ENCODE data around the gene PSMC3. TPM values are rescaled to one million over a fixed set of nuclear protein-coding genes. Genes with fewer than 3 reads are reported as not detected.
A peak's percentile ranks its signal among the peaks of the same experiment; 100 is the strongest.

PSMC3 gene
- total and polyA plus RNA-seq, 9 of the 15 experiments (the other 6 are each of a cell fraction or from before 2014, with no cell fraction given): 44.3 to 324 (median 240) TPM

- no peak for TF ChIP-seq EWSR1 (IDR thresholded peaks at IDR 0.05; ENCODE audit: borderline replicate concordance, low read depth, partially characterized antibody)
- TF ChIP-seq, protein P1, sequence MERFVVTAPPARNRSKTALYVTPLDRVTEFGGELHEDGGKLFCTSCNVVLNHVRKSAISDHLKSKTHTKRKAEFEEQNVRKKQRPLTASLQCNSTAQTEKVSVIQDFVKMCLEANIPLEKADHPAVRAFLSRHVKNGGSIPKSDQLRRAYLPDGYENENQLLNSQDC (CRISPR knock-in tag; IDR thresholded peaks at IDR 0.05): peak; percentile 97
- TF ChIP-seq POLR2G (IDR thresholded peaks at IDR 0.05; ENCODE audit: low read depth, low read length): peak; percentile 91
- TF ChIP-seq DNMT1 (IDR thresholded peaks at IDR 0.05): no peak
- TF ChIP-seq CREB1 (IDR thresholded peaks at IDR 0.05): peak; percentile 92
- TF ChIP-seq CREB1 (CRISPR knock-in tag; IDR thresholded peaks at IDR 0.05): peak; percentile 95
- 0 out of 2 replicates have a peak, but pooled peaks have one; percentile 8 for TF ChIP-seq RNF219 (CRISPR knock-in tag; IDR thresholded peaks at IDR 0.05)
- no peak for TF ChIP-seq RBM15 (IDR thresholded peaks at IDR 0.05; ENCODE audit: insufficient read depth, low read length)
- peak; percentile 64; the same call in 1 of the 2 replicates for TF ChIP-seq NR1H2 (CRISPR knock-in tag; IDR thresholded peaks at IDR 0.05)
- TF ChIP-seq NR0B1 (IDR thresholded peaks at IDR 0.05; ENCODE audit: partially characterized antibody): no peak
- TF ChIP-seq GTF2B (IDR thresholded peaks at IDR 0.05; ENCODE audit: extremely low read depth, insufficient read length): no peak
- TF ChIP-seq, protein P2, sequence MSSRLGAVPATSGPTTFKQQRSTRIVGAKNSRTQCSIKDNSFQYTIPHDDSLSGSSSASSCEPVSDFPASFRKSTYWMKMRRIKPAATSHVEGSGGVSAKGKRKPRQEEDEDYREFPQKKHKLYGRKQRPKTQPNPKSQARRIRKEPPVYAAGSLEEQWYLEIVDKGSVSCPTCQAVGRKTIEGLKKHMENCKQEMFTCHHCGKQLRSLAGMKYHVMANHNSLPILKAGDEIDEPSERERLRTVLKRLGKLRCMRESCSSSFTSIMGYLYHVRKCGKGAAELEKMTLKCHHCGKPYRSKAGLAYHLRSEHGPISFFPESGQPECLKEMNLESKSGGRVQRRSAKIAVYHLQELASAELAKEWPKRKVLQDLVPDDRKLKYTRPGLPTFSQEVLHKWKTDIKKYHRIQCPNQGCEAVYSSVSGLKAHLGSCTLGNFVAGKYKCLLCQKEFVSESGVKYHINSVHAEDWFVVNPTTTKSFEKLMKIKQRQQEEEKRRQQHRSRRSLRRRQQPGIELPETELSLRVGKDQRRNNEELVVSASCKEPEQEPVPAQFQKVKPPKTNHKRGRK (tag; IDR thresholded peaks at IDR 0.05): no peak
- TF ChIP-seq POU5F1 (IDR thresholded peaks at IDR 0.05; ENCODE audit: borderline replicate concordance, low read depth, low read length, partially characterized antibody): no peak
- TF ChIP-seq ZNF57 (CRISPR knock-in tag; IDR thresholded peaks at IDR 0.05): no peak
- TF ChIP-seq FOXJ3 (CRISPR knock-in tag; IDR thresholded peaks at IDR 0.05): no peak
- peak; percentile 71 for TF ChIP-seq CBX1 (IDR thresholded peaks at IDR 0.05; ENCODE audit: low read depth)
- no peak for TF ChIP-seq CBX2 (IDR thresholded peaks at IDR 0.05; ENCODE audit: insufficient read depth, low read length, poor library complexity, severe bottlenecking)
- TF ChIP-seq IRF1 (CRISPR knock-in tag; IDR thresholded peaks at IDR 0.05; ENCODE audit: borderline replicate concordance): no peak
These were observed 18.3 kb downstream of the PSMC3 start, which contains the start of gene SLC39A13 (continued) for GRCh38 chr11:47407746-47408590.
